Stimulated activated CD4-positive, alpha-beta T cell treated with anti-CD3 and anti-CD28 coated beads, Interleukin-1b, Interleukin-23, amount 100 ng/mL, for 24 hours (primary cell): Measurements from ENCODE around the gene SDC1.

Experiments
- DNase-seq, 4 experiments: peaks; one replicate each; pipeline ENCODE4 v3.0.0-alpha.2; 2020; ENCODE audit warnings: low read depth in 4 of 4, low spot score in 1 of 4

The SDC1 gene

GRCh38 chr2:20215183-20216040 lies 9.5 kb downstream of the SDC1 start:
- no peak for DNase-seq

- no peak for DNase-seq
Observed at GRCh38 chr2:20214566-20215182, 10.3 kb downstream of the SDC1 start.

- DNase-seq, result no peak
Observed at GRCh38 chr2:20213651-20214565, 11.0 kb downstream of the SDC1 start.

GRCh38 chr2:20212871-20213503 lies 11.9 kb downstream of the SDC1 start:
- DNase-seq, result no peak

- no peak for DNase-seq
Observed at GRCh38 chr2:20212459-20212870, 12.5 kb downstream of the SDC1 start.

GRCh38 chr2:20211860-20212458 lies 13.0 kb downstream of the SDC1 start:
- no peak for DNase-seq

- no peak for DNase-seq
Observed at GRCh38 chr2:20211420-20211819, 13.5 kb downstream of the SDC1 start.

- no peak for DNase-seq
Observed at GRCh38 chr2:20210462-20210861, 14.5 kb downstream of the SDC1 start.

DNA sequence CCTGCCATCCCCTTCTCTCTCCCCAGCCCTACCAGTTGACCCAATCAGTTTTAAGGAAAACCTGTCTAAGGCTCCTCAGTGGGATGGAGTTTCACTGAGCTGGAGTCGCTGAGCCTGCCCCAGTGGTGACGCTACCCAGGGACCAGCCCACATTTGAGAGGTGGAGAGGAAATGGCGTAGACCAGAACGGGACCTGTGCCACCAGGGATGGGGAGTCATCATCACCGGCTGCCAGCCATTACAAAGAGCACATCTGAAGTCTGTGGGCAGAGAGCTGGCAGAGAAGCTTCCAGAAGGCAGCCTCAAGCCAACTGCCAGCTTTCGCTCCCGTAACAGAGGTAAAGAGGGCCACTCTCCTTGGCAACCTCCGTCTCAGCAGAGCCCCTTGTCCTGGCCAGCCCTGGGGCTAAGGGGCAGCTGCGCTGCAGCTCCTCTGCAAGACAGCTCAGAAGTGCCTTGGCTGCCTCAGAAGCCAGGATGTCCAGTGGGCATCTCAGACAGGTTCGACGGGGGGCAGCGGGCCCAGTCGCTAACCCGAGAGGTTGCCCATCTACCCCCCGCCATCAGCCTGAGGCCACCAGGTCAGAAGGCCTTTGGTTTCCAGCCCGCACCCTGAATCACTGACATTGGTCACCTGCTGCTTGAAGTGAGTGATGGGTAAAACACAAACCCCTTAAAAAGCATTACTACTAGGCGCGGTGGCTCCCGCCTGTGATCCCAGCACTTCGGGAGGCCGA lies 15.4 kb downstream of the SDC1 start:
- DNase-seq, result no peak

DNA sequence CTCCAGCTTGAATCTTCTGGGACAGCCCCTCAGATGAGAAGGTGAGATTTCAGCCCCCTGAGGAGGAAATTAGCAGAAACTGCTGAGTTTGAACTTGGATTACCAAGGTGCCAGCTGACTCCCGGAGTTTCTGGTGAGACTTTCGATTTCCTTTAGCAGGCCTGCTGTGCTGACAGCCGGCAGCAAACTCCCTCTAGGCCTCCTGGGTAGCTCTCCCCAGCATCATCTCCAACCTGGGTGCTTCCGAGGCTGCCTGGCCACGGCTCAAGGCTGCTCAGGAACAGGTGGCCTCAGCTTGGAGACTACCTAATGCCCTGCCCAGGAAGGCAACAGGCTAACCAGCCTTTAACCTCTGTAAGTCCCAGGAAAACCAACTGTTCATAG lies 16.5 kb downstream of the SDC1 start:
- no peak for DNase-seq

- no peak for DNase-seq
Observed at GRCh38 chr2:20207051-20207450, 17.9 kb downstream of the SDC1 start.

DNA sequence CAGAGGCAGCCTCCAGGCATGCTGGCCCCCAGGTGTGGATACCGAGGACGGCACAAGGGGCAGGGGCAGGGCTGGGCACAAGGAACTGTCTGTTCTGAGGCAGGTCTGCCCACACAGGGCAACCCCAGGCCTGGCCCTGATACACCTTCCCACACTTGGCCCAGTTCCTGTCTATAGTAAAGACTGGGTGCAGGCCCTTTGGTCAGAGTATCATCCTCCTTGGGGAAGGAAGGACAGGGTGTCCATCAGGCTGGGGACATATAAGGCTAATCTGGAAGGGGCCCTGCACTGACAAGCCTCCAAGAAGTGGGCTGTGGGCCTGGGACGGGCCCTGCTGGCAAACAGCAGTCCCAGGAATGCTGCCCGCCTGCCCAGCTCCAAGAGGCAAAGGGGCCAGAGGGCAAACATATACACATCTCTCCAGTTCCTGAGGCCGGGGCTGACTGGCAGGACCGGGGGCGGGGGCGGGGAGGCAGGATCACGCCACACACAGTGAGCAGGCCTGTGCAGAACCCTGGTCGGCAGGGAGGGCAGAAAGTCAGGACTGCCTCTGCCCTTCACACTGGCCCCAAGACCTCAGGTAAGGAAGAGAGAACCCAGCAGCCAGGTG lies 18.9 kb downstream of the SDC1 start:
- no peak for DNase-seq

DNA sequence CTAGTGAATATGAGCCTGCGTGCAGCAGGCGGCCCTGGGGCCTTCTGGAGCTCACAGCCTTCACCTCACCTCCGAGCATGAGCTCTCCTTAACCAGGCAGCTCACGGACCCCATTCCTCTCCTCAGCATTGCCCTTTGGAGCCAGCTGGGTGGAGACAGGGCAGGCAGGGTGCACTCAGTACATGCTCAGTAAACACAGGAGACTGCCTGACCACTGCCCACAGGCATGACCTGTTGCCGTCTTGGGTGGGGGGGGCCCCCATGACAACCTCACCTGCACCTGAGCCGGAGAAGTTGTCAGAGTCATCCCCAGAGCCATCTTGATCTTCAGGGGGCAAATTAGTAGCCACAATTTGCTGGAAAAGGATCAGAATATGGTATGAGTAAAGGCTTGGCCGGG lies 19.9 kb downstream of the SDC1 start:
- DNase-seq, result no peak

DNA sequence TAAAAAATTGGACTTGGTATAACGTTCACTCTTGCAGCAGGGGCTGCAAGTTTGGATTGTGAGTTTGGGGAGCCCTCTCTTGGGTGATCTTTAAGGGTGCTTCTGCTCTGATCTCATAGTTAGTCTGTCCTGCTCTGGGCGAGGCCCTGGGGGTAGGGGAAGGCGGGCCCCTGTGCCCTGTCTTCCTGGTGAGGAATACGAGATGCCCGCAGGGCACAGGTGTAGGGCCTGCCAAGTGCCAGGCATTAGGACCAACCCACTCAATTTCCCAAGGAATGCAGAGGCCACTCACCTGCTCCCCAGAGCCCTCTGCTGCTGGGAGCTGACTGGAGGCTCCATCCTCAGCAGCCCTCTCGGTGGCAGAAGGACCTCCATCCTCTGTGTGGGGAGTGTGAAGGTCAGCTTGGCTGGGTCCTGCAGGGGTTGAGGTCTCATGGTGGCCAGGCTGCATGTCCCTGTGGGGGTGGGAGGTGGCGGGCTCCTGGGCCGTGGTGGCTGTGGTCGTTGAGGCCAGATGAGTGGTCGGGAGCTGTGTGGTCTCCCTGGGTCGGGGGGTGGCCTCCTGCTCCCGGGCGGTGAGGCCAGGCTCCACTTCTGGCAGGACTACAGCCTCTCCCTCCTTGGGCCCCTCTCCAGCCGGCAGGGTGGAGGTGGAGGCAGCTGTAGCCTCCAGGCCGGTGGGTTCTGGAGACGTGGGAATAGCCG lies 21.3 kb downstream of the SDC1 start:
- no peak for DNase-seq

GRCh38 chr2:20203072-20203471 lies 21.9 kb downstream of the SDC1 start:
- no peak for DNase-seq

- DNase-seq, result no peak
Observed at GRCh38 chr2:20201671-20202070, 23.3 kb downstream of the SDC1 start.

- no peak for DNase-seq
Observed at GRCh38 chr2:20200697-20201555, 24.0 kb downstream of the SDC1 start.

- no peak for DNase-seq
Observed at GRCh38 chr2:20199633-20200270, 25.2 kb downstream of the SDC1 start.
